ENCODE measurements around the gene GDF10.

Gene GDF10

GRCh38 chr10:47347303-47347675 is 47.3 kb downstream of the GDF10 start:
- Histone ChIP-seq H3K36me3 (ENCODE audit: control insufficient read depth in 2 of 2, insufficient read depth in 1 of 2, low read length in 2 of 2) (no peaks in the 10 kb centered on the region), H3K4me3 (ENCODE audit: low read depth, low read length) (no peak overlapping the region), H3K4me1 (ENCODE audit: control insufficient read depth, insufficient read depth, low read length) (peaks cover 3% of the 10 kb centered on the region; the same call in 1 of the 2 replicates), H3K9me3 (ENCODE audit: control insufficient read depth, insufficient read depth, low read depth, low read length) (no peaks in the 10 kb centered on the region), H3K27ac (ENCODE audit: extremely low read depth, low read depth, low read length) (no peak overlapping the region)
- TF ChIP-seq ZBTB17 (tag by site-specific recombination; IDR thresholded peaks at IDR 0.05) (no peak), ZNF354C (tag by site-specific recombination; IDR thresholded peaks at IDR 0.05; ENCODE audit: borderline replicate concordance, low read depth) (no peak), ZBTB7A (tag by site-specific recombination; IDR thresholded peaks at IDR 0.05; ENCODE audit: low read depth) (no peak), ZFP3 (tag by site-specific recombination; IDR thresholded peaks at IDR 0.05; ENCODE audit: low read depth) (no peak), ZNF10 (tag by site-specific recombination; IDR thresholded peaks at IDR 0.05) (no peak), ZNF146 (tag by site-specific recombination; IDR thresholded peaks at IDR 0.05) (no peak), SCRT1 (tag by site-specific recombination; IDR thresholded peaks at IDR 0.05; ENCODE audit: borderline replicate concordance) (no peak), INSM2 (tag by site-specific recombination; IDR thresholded peaks at IDR 0.05) (no peak), OSR2 (tag by site-specific recombination; IDR thresholded peaks at IDR 0.05) (no peak), ZNF292 (tag by site-specific recombination; IDR thresholded peaks at IDR 0.05; ENCODE audit: borderline replicate concordance, low read depth) (no peak), ZNF398 (tag by site-specific recombination; IDR thresholded peaks at IDR 0.05) (no peak), ZNF501 (tag by site-specific recombination; IDR thresholded peaks at IDR 0.05) (no peak), ZSCAN30 (tag by site-specific recombination; IDR thresholded peaks at IDR 0.05) (no peak), ZNF518A (tag by site-specific recombination; conservative IDR thresholded peaks at IDR 0.05; ENCODE audit: low read depth) (no peak), ZBTB49 (tag by site-specific recombination; IDR thresholded peaks at IDR 0.05; ENCODE audit: low read depth) (no peak), ZNF148 (tag by site-specific recombination; IDR thresholded peaks at IDR 0.05; ENCODE audit: borderline replicate concordance) (no peak), PATZ1 (tag by site-specific recombination; IDR thresholded peaks at IDR 0.05) (no peak), ZNF571 (tag by site-specific recombination; IDR thresholded peaks at IDR 0.05) (no peak), GFI1B (tag by site-specific recombination; IDR thresholded peaks at IDR 0.05) (no peak)
- POLR2A ChIA-PET: no interaction called here
- CTCF ChIA-PET: interaction anchor here (0.5 to 1.3 kb wide), 6 partner anchors 8 to 354 kb away, joined by 3 to 4 read pairs (median 4); no protein-coding TSS in a partner anchor
